GF-D8 (cell line): ENCODE measurements around the gene CBX3.
A peak's percentile ranks its signal among the peaks of the same experiment; 100 is the strongest.
"Not testable (repeated sequence)": the region's sequence is repeated elsewhere in the genome, so short reads cannot be mapped to it uniquely, and the experiment has no call there.

Experiments used
- DNase-seq: peaks from one replicate; lab custom pipeline; 2025; lab: John Stamatoyannopoulos, UW

CBX3 gene

DNA sequence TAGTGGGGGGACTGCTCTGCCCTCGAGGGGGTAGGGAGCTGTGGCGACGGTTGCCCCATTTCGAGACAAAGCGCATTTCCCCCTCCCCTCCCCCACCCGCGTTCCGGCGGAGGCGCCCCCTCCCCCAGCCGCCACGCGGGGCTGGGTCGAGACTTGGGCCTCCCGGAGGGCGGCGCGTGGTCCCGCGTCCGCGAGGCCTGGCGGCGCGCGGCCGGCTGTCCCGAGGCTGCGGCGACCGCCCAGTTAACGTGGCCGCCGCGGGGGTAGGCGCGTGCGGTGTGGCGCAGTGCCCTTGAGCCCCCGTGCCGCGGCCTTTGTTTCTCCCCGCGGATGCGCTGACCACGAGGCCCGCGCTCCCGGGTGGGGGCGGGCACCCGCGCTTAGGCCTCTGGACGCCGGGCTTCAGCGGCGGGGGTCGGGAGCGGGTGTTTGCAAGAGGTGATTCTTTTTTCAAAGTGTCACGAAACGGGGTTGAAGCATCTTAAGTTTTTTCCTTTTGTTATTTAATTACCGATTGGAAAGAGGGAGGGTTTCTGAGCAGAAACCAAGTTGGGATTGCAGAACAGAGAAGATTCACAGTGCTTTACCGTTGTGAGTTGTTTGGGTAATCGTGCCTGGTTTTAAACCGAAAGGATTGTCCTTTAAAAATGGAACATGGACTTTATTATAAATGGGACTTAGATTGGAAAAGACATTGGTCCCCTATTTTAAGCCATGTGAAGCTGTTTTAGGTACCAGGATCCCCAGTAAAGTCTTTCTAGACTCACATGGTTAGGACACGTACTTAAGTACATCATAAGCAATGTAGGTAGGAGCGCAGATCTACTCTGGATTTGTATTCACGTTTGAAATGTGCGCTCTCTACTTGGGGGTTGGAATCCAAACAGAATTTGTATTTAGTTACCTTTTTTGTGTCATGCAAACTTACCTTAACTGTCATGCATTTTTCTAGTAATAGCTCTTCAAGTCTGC is 760 bp downstream of the CBX3 start:
- no peak for DNase-seq

DNA sequence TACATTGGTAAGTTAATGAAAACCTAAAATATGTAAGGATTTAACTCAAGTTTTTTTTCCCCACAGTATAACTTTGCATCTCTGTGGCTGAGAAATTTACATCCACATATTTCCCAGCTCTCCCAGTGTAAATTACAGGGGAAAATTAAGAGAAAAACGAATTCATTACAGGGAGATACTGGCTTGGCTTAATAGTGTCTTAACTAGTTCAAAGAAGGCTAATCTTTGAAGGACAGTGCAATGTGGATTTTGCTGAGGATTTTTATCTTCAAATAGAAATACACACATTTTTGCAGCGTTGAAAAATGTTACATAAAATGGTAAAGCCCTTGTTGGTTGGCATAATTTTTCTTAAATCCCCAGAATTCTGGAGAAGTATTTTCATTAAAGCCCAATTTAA is 1.5 kb downstream of the CBX3 start:
- no peak for DNase-seq

DNA sequence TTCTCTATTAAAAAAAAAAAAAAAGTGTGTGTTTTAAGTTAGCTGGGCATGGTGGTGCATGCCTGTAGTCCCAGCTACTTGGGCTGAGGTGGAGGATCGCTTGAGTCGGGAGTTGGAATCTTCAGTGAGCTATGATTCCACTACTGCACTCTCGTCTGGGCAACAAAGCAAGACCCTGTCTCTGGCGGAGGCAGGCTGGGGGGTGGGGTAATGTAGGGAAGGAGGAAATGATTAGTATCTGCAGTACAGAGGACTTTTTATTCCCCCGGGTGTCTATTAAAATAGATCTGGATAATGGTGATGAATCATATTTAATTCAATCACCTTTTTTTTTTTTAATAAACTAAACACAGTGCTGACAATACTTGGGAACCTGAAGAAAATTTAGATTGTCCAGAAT is 6.5 kb downstream of the CBX3 start:
- DNase-seq = no peak

DNA sequence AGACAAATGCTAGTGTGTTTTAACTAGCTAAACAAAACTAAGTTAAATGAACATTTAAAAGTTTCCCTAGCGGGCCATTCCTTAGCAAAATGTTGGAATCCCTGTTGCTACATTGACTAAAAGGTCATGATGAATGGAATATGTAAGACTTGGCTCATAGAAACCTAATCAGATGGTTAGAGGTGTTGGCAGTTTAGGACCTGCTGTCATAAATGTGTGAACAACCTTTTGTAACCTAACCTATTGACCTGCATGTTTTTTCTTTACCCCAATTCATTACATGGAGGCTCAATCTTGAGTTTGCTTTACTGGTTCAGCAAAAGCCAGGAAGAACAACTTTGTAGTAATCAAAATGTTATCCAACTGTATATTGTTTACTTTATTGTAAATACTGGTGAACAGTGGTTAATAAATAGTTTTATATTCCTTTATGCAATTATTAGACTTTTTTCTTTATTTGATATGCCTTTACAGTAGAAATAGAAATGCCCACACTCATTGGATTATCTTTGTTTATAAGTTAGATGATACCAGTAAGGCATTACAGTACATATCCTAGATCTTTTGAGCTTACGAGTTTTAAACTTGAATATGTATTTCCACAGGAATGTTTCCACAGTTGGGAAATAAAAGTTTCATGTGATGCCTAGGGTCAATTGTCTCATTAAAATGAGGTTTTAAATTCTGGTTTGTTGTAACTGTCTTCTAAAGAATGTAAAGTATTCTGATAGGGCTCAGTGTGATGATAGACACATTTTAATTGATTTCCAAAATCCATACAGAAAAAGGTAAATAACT is 11.6 kb downstream of the CBX3 start:
- DNase-seq = no peak

DNA sequence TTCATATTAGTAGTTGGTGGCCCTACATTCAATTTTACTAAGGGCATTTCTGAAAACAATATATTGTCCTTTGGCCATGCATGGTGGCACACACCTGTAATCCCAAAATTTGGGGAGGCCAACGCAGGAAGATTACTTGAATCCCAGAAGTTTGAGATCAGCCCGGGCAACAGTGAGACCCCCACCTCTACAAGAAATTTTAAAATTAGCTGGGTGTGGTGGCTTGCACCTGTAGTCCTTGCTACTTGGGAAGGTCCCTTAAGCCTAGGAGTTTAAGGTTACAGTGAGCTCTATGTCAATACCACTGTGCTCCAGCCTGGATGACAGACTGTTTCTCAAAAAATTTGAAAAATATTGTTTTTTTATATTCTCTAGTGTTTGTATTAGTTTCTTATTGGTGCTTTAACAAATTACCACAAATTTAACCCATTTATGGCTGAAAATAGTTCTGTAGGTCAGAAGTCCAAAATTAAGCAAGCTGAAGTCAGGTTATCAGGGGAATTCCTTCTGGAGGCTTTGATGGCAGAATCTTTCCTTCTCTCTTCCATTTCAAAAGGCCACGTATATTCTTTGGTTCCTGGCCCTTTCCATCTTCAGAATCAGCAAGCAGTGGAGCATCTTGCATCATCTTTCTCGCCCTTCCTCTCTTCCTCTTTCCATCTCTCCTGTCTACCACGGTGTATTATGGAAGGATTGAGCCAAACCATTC is 12.4 kb downstream of the CBX3 start:
- DNase-seq = peak; percentile 8

DNA sequence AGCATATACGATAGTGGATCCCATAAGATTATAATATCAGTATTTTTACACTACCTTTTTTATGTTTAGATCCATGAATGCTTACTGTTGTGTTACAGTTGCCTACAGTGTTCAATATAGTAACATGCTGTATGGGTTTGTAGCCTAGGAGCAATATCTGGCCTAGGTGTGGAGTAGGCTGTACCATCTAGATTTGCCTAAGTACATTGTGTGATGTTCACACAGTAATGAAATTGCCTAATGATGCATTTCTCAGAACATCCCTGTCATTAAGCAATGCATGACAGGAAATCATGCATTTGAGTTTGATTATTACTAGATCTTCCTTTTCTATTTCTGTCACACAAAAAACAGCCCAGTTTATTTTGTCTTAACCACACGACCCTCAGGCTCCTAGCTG is 14.5 kb downstream of the CBX3 start:
- no peak for DNase-seq

DNA sequence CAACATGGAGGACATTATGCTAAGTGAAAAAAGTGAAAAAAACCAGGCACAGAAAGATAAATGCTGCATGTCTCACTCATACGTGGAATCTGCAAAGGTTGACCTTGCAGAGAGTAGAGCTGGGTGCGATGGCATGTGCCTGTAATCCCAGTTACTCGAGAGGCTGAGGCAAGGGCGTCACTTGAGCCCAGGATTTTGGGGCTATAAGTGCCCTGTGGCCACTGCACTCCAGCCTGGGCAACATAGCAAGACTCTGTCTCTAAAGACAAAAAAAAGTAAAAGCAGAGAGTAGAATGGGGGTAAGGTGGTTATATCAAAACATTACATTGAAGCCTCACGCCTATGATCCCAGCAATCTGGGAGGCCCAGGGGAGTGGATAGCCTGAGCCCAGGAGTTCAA is 22.8 kb downstream of the CBX3 start:
- DNase-seq = no peak

DNA sequence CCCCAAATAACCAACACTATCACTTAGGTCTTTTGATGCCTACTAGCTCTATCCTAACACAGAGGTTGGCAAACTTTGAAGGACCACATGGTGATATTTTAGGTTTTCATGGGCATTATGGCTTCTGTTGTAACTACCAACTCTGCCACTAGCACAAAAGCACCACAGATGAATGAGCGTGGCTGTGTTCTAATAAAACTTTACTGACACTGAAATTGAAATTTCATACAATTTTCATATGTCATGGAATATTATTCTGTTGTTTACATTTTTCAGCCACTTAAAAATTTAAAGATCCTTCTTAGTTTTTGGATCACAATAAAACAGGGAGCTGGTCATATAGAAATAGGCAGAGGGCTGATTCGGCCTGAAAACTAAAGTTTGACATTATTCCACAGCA is 26.4 kb downstream of the CBX3 start:
- no peak for DNase-seq

DNA sequence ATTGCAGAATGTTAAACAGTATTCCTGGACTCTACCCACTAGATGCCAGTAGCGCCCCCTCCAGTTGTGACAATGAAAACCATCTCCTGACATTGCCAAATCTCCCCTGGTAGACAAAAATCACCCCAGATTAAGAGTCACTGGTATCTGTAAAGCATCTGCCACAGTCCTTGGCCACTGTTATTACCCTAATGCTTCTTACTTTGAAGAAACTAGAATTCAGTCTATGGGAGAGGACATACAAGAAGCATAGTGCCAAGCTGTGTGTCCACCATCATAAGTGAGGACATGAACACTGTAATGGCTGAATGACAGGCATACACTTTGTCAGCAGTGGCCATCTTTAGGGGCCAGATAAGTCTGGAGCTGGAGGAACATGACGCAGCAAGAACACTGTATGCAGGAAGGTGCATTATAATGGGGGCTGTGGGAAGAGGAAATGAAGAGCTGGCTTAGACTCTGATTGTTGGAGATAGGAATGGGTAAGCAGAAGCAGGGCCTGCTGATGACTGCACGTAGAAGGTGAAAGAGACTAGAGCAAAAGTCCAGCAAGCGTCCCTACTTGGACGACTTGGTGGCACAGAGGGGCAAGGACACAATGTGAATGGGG is 32.5 kb downstream of the CBX3 start:
- peak; percentile 57 for DNase-seq

DNA sequence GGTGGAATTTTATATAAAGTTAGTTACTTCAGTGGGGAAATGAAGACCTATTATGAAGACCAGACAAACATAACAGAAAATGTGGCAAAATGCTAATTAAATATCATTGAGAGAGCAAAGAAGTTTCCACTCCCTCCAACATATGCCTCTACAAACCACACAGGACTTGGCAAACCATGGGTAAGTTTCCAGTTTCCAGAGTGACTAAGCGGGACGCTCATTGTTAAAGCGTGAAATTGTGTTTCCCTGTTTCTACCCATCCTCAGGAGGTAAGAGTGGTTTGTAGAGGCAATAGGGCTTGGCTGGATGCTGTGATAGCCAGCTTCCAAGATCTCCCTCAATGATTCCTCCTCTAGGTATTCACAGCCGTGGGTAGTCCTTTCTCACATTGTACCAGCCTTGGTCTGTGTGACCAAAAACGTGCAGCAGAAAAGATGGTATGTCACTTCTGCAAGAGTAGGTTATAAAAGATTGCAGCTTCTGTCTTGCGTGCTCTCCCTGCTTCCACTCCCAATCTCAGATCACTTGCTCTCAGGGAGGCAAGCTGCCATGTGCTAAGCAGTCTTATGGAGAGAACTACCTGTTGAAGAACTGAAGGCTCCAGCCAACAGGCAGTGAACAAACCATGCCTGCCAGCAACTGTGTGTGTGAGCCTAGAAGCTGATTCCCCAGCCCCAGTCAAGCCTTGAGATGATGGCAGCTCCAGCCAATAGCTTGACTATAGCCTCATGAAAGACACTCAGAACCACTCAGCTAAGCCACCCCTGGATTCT is 35.7 kb downstream of the CBX3 start:
- peak; percentile 12 for DNase-seq

DNA sequence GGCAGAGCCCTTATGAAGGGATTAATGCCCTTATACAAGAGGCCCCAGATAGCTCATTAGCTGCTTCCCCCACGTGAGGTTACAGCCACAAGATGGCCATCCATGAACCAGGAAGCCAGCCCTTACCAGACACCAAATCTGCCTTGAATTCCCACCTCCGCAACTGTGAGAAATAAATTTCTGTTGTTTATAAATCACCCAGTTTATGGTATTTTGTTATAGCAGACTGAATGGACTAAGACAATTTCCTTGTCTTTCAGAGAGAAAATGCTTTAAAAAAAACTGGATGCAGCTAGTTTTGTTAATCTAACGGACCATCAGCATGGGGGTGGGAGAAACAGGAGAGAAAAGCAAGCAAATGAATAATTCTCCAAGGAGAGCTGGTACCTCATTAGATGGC is 36.5 kb downstream of the CBX3 start:
- DNase-seq = no peak

DNA sequence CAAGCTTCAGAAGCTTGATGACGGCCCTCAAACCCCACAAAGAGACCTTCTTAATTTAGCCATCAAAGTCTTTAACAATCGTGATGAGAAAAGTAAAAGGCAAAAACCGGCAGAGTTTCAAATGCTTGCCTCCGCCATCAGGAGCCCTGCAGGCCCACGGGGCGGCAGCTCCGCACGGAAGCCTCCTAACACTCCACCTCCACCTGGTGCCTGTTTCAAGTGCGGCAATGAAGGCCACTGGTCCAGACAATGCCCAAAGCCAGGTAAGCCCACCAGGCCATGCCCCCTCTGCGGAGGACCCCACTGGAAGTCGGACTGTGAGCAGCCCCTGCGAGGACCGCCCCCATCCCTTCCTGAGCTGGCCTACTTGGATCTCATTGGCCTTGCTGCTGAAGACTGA is 43.6 kb downstream of the CBX3 start:
- no peak for DNase-seq

DNA sequence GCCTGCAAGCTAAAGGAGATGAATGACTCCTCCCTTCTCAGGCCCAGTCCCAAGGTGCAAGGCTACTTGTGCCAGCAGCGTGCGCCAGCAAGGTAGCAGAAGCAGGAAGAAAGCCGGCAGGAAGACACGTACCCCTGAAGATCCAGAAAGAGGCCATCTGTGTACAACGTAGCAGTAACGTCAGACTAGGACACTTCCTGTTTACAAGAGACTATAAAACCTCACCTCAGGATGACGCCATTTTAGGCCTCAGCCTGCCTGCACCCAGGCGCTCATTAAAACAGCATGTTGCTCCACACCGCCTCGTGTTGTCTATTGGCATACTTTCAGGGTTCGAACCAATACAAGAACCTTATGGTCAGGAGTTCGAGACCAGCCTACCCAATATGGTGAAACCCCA is 48.7 kb downstream of the CBX3 start:
- DNase-seq = no peak

DNA sequence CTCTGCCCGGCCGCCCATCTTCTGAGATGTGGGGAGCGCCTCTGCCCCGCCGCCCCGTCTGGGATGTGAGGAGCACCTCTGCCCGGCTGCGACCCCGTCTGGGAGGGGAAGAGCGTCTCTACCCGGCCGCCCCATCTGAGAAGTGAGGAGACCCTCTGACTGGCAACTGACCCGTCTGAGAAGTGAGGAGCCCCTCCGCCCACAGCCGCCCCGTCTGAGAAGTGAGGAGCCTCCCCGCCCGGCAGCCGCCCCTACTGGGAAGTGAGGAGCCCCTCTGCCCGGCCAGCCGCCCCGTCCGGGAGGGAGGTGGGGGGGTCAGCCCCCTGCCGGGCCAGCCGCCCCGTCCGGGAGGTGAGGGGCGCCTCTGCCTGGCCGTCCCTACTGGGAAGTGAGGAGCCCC is 60.3 kb downstream of the CBX3 start:
- not testable (repeated sequence) for DNase-seq
